Small intestine (tissue), 7 donors: ENCODE measurements around the gene CHST1. TPM values are rescaled to one million over a fixed set of nuclear protein-coding genes. Genes with fewer than 3 reads are reported as not detected.

ENCODE experiments used
- DNase-seq, 2 donors: peaks; one replicate each; pipeline versions ENCODE4 v3.0.0 to v3.0.0-alpha.2; 2013
- FAIRE-seq: peaks from 2 replicates; lab custom pipeline; 2012; peaks lifted over from hg19 to GRCh38; lab: Jason Lieb, UNC
- H3K27ac ChIP-seq, 3 donors: one replicate each; pipeline ENCODE4 v1.5.1; 2013; ENCODE audit warnings: low read length in 2 of 3, mild to moderate bottlenecking in 2 of 3, control low read depth in 1 of 3, inconsistent platforms in 1 of 3, low read depth in 1 of 3, moderate library complexity in 1 of 3
- H3K27me3 ChIP-seq, 3 donors: one replicate each; pipeline ENCODE4 v1.6.1; 2013; ENCODE audit warnings: low read length in 3 of 3, inconsistent platforms in 1 of 3; ENCODE audit not compliant: control insufficient read depth in 3 of 3, insufficient read depth in 3 of 3
- H3K36me3 ChIP-seq, 3 donors: one replicate each; pipeline ENCODE4 v1.6.1; 2013; ENCODE audit warnings: low read length in 3 of 3, inconsistent platforms in 1 of 3, low read depth in 1 of 3, mild to moderate bottlenecking in 1 of 3, moderate library complexity in 1 of 3; ENCODE audit not compliant: control insufficient read depth in 3 of 3, insufficient read depth in 2 of 3
- H3K4me1 ChIP-seq, 3 donors: one replicate each; pipeline ENCODE4 v1.6.1; 2013; ENCODE audit warnings: low read length in 2 of 3, inconsistent platforms in 1 of 3, low read depth in 1 of 3, mild to moderate bottlenecking in 1 of 3, moderate library complexity in 1 of 3; ENCODE audit not compliant: control insufficient read depth in 3 of 3, insufficient read depth in 2 of 3
- H3K4me3 ChIP-seq, 3 donors: one replicate each; pipeline ENCODE4 v1.5.1; 2013; ENCODE audit warnings: low read length in 3 of 3, control low read depth in 1 of 3, inconsistent platforms in 1 of 3, low read depth in 1 of 3, mild to moderate bottlenecking in 1 of 3, moderate library complexity in 1 of 3
- H3K9me3 ChIP-seq, 2 donors: one replicate each; pipeline ENCODE4 v1.6.1; 2013; ENCODE audit warnings: low read depth in 1 of 2, low read length in 1 of 2; ENCODE audit not compliant: control insufficient read depth in 2 of 2, insufficient read depth in 1 of 2
- WGBS, 3 donors: extraction: QIAGEN DNeasy Blood & Tissue Kit; methylation state at CpG; one replicate each; pipeline ENCODE4 v1.1.7; 2013; 5-methylcytosine and 5-hydroxymethylcytosine counted together
- polyA plus RNA-seq, 4 donors: library from polyadenylated mRNA; stranded (reverse) in 3 of 4; unstranded in 1 of 4; fragments of 200-250 nt in 3 of 4; fragments of 120-200 nt in 1 of 4; gene quantifications; one replicate each; pipeline versions ENCODE4 v1.2.1 to v1.2.3, GENCODE V29; 2013
- donor health status: healthy with polysubstance abuse.
- donor health status: control.
- donor health status: control.
- donor health status: Bipolar disorder and iron deficiency.
- donor health status: healthy.

Gene CHST1
- polyA plus RNA-seq, 4 donors: 0.27 to 2.2 (median 1.1) TPM; not detected in 1

- Histone ChIP-seq H3K4me3 (no peak overlapping the region), H3K27ac (no peak overlapping the region), H3K27me3 (peaks cover 0 to 9% (median 0%) of the 10 kb centered on the region in 3 donors), H3K36me3 (peaks cover 0 to 3% (median 0%) of the 10 kb centered on the region in 3 donors), H3K4me1 (no peaks in the 10 kb centered on the region), H3K9me3 (no peaks in the 10 kb centered on the region)
- WGBS, 3 donors: 52 to 73% (median 53%) methylated on average over 18 to 20 of the region's 20 CpGs
- DNase-seq (no peak), FAIRE-seq (no peak)
Measured at GRCh38 chr11:45651841-45652749, 13.3 kb downstream of the CHST1 start.

GRCh38 chr11:45651156-45651555, 14.3 kb downstream of the CHST1 start:
- no peak for FAIRE-seq
- WGBS, 3 donors: 62 to 81% (median 73%) methylated on average over 8 to 9 of the region's 9 CpGs

GRCh38 chr11:45650166-45651095, 15.0 kb downstream of the CHST1 start:
- Histone ChIP-seq H3K27me3 (peaks cover 0 to 3% (median 0%) of the 10 kb centered on the region in 3 donors), H3K4me1 (no peaks in the 10 kb centered on the region), H3K9me3 (no peaks in the 10 kb centered on the region), H3K27ac (no peak overlapping the region), H3K4me3 (no peak overlapping the region), H3K36me3 (peaks cover 0 to 3% (median 0%) of the 10 kb centered on the region in 3 donors)
- WGBS, 3 donors: 74 to 80% (median 74%) methylated on average over 72 to 75 of the region's 75 CpGs
- FAIRE-seq: no peak
- no peak for DNase-seq

More at GRCh38 chr11:45651156-45651555, 14.3 kb downstream of the CHST1 start:
- Histone ChIP-seq H3K36me3 (peaks cover 0 to 3% (median 0%) of the 10 kb centered on the region in 3 donors), H3K27ac (no peak overlapping the region), H3K9me3 (no peaks in the 10 kb centered on the region), H3K4me3 (no peak overlapping the region), H3K27me3 (peaks cover 0 to 9% (median 0%) of the 10 kb centered on the region in 3 donors), H3K4me1 (no peaks in the 10 kb centered on the region)
- no peak for DNase-seq

GRCh38 chr11:45649544-45650165, 15.8 kb downstream of the CHST1 start:
- FAIRE-seq: no peak

GRCh38 chr11:45648931-45649330, 16.5 kb downstream of the CHST1 start:
- Histone ChIP-seq H3K27me3 (peaks cover 0 to 3% (median 1%) of the 10 kb centered on the region in 3 donors), H3K4me3 (no peak overlapping the region), H3K27ac (no peak overlapping the region), H3K9me3 (no peaks in the 10 kb centered on the region), H3K4me1 (no peaks in the 10 kb centered on the region), H3K36me3 (peaks cover 0 to 3% (median 0%) of the 10 kb centered on the region in 3 donors)
- FAIRE-seq: no peak
- 73 to 84% (median 80%) methylated on average over 9 of the region's 9 CpGs for WGBS, 3 donors
- DNase-seq: no peak

More at GRCh38 chr11:45649544-45650165, 15.8 kb downstream of the CHST1 start:
- 82 to 89% (median 83%) methylated on average over 49 of the region's 49 CpGs for whole genome bisulfite sequencing, 3 donors
- no peak overlapping the region for H3K4me3 ChIP-seq
- no peak overlapping the region for H3K27ac ChIP-seq
- H3K36me3 ChIP-seq: peaks cover 0 to 3% (median 0%) of the 10 kb centered on the region in 3 donors
- no peaks in the 10 kb centered on the region for H3K9me3 ChIP-seq
- H3K4me1 ChIP-seq: no peaks in the 10 kb centered on the region
- peaks cover 0 to 3% (median 0%) of the 10 kb centered on the region in 3 donors for H3K27me3 ChIP-seq
- no peak for DNase-seq

- no peak overlapping the region for H3K4me3 ChIP-seq
- H3K36me3 ChIP-seq: peaks cover 0 to 3% (median 0%) of the 10 kb centered on the region in 3 donors
- H3K27ac ChIP-seq: no peak overlapping the region
- peaks cover 0 to 3% (median 2%) of the 10 kb centered on the region in 3 donors for H3K27me3 ChIP-seq
- no peaks in the 10 kb centered on the region for H3K9me3 ChIP-seq
- 0 to 14% (median 8%) methylated on average over 1 of the region's 1 CpG for WGBS, 3 donors
- DNase-seq (no peak), FAIRE-seq (no peak)
- H3K4me1 ChIP-seq: no peaks in the 10 kb centered on the region
Measured at GRCh38 chr11:45647786-45648185, 17.6 kb downstream of the CHST1 start.

- Histone ChIP-seq H3K9me3 (no peaks in the 10 kb centered on the region), H3K4me3 (no peak overlapping the region), H3K36me3 (peaks cover 0 to 3% (median 0%) of the 10 kb centered on the region in 3 donors), H3K27ac (no peak overlapping the region), H3K4me1 (no peaks in the 10 kb centered on the region), H3K27me3 (peaks cover 0 to 3% (median 2%) of the 10 kb centered on the region in 3 donors)
- 74 to 84% (median 80%) methylated on average over 3 of the region's 3 CpGs for WGBS, 3 donors
- no peak for FAIRE-seq
- DNase-seq: no peak
Measured at GRCh38 chr11:45647329-45647728, 18.1 kb downstream of the CHST1 start.
